Panc1 (cell line): ENCODE results near the gene KNDC1. TPM values are rescaled to one million over a fixed set of nuclear protein-coding genes. Genes with fewer than 3 reads are reported as not detected.

ENCODE experiments used
- ATAC-seq: fragments of 200-7000 bp; cut with Tn5 transposase; 2 replicates; pipeline ENCODE4 v1.9.1; 2020; ENCODE audit warnings: mild to moderate bottlenecking, moderate library complexity
- BruUV-seq: library from RNA; stranded (reverse); fragments of 400-500 nt; replicated peaks from 2 replicates; lab custom pipeline; 2021; lab: Mats Ljungman, UMichigan
- CTCF ChIA-PET: fragments of 300-600 bp; sonication (Branson Sonifier 250); formaldehyde crosslinking; loops from one replicate; lab custom pipeline; 2022; ENCODE audit warnings: antibody characterized with exemption; lab: Charles Lee
- POLR2A ChIA-PET: fragments of 300-600 bp; sonication (Branson Sonifier 250); formaldehyde crosslinking; loops from one replicate; lab custom pipeline; 2022; ENCODE audit warnings: antibody characterized with exemption; lab: Charles Lee
- DNase-seq: peaks from one replicate; pipeline ENCODE4 v3.0.0-alpha.2; 2010; ENCODE audit warnings: low read depth, low spot score
- H3K27ac ChIP-seq: 2 replicates; pipeline ENCODE4 v1.5.1; 2011; ENCODE audit warnings: mild to moderate bottlenecking, low read length, inconsistent platforms
- H3K27me3 ChIP-seq: fragments of 200-500 bp; sonication (Bioruptor generic); 2 replicates; pipeline ENCODE4 v1.6.0; 2014; ENCODE audit warnings: low read length, inconsistent platforms; ENCODE audit not compliant: control insufficient read depth, insufficient read depth
- H3K36me3 ChIP-seq: fragments of 200-500 bp; sonication (Bioruptor generic); 2 replicates; pipeline ENCODE4 v1.5.1; 2014; ENCODE audit warnings: inconsistent platforms, mild to moderate bottlenecking, low read length, moderate library complexity; ENCODE audit not compliant: control insufficient read depth, insufficient read depth
- H3K4me1 ChIP-seq: 2 replicates; pipeline ENCODE4 v1.5.1; 2011; ENCODE audit warnings: inconsistent platforms, mild to moderate bottlenecking, low read length, moderate library complexity; ENCODE audit not compliant: control insufficient read depth, insufficient read depth
- H3K4me3 ChIP-seq, 2 experiments: 2 replicates each; pipeline ENCODE4 v1.5.1; 2011 to 2012; ENCODE audit warnings: low read depth in 2 of 2, low read length in 2 of 2, mild to moderate bottlenecking in 2 of 2, inconsistent platforms in 1 of 2, moderate library complexity in 1 of 2
- H3K9me3 ChIP-seq: fragments of 200-500 bp; sonication (Bioruptor generic); 2 replicates; pipeline ENCODE4 v1.5.1; 2014; ENCODE audit warnings: low read depth, mild to moderate bottlenecking, inconsistent platforms, low read length, moderate library complexity; ENCODE audit not compliant: control insufficient read depth, insufficient read depth
- POLR2AphosphoS5 ChIP-seq: IDR thresholded peaks from 2 replicates; pipeline ENCODE4 v1.6.1; 2012; ENCODE audit warnings: mild to moderate bottlenecking, low read depth, low read length, moderate library complexity
- REST ChIP-seq, 2 experiments: IDR thresholded peaks; 2 replicates each; pipeline ENCODE4 v1.6.1; 2011 to 2012; ENCODE audit warnings: low read depth in 2 of 2, control low read depth in 1 of 2, low read length in 1 of 2, mild to moderate bottlenecking in 1 of 2, moderate library complexity in 1 of 2; ENCODE audit not compliant: insufficient read depth in 1 of 2
- SIN3A ChIP-seq: IDR thresholded peaks from 2 replicates; pipeline ENCODE4 v1.6.1; 2012; ENCODE audit warnings: low read depth, mild to moderate bottlenecking, low read length, moderate library complexity, borderline replicate concordance; ENCODE audit not compliant: insufficient read depth
- TCF7L2 ChIP-seq: IDR thresholded peaks from 2 replicates; pipeline ENCODE4 v1.6.1; 2011; ENCODE audit warnings: mild to moderate bottlenecking, low read depth, low read length, inconsistent platforms
- in situ Hi-C: cut with HindIII; loops from 2 replicates; pipeline ENCODE4 v1.10.0; 2016; ENCODE audit warnings: low sequenced_read_pairs, low pct_unique_long_range_greater_than_20kb
- intact Hi-C: fragments of 100-400 bp; cut with micrococcal nuclease; formaldehyde crosslinking; loops from one replicate; pipeline ENCODE4 v1.10.0; 2022; ENCODE audit not compliant: unreplicated experiment
- total RNA-seq: library from RNA; stranded (reverse); gene quantifications from one replicate; pipeline ENCODE4 v1.2.1, GENCODE V29; 2021; ENCODE audit not compliant: unreplicated experiment
- TF ChIP-seq, protein P1 (sequence below): fragments of 450-650 bp; IDR thresholded peaks from 2 replicates; pipeline ENCODE4 v1.5.1; 2017; ENCODE audit warnings: mild to moderate bottlenecking

KNDC1 gene
- total RNA-seq, 1 experiment from 2014 or later = 2.6 TPM

GRCh38 chr10:133235932-133236331, 75.9 kb downstream of the KNDC1 start:
- ATAC-seq = no peak
- no peak for DNase-seq
- no peak overlapping the region for H3K4me3 ChIP-seq
- BruUV-seq = no TSS peak
- CTCF ChIA-PET = interaction anchor here (0.7 kb wide), 1 partner anchor 130 kb away, joined by 3 read pairs; no protein-coding TSS in a partner anchor
- H3K27me3 ChIP-seq = peaks cover 4% of the 10 kb centered on the region; the same call in 1 of the 2 replicates
- no peaks in the 10 kb centered on the region for H3K4me1 ChIP-seq
- TF ChIP-seq, protein P1, sequence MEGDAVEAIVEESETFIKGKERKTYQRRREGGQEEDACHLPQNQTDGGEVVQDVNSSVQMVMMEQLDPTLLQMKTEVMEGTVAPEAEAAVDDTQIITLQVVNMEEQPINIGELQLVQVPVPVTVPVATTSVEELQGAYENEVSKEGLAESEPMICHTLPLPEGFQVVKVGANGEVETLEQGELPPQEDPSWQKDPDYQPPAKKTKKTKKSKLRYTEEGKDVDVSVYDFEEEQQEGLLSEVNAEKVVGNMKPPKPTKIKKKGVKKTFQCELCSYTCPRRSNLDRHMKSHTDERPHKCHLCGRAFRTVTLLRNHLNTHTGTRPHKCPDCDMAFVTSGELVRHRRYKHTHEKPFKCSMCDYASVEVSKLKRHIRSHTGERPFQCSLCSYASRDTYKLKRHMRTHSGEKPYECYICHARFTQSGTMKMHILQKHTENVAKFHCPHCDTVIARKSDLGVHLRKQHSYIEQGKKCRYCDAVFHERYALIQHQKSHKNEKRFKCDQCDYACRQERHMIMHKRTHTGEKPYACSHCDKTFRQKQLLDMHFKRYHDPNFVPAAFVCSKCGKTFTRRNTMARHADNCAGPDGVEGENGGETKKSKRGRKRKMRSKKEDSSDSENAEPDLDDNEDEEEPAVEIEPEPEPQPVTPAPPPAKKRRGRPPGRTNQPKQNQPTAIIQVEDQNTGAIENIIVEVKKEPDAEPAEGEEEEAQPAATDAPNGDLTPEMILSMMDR = no peak
- TF ChIP-seq SIN3A (no peak), POLR2AphosphoS5 (no peak), TCF7L2 (no peak), REST (IDR thresholded peaks at IDR 0.05; ENCODE audit: insufficient read depth in 1 of 2, low read depth in 2 of 2, low read length in 1 of 2) (no peak)
- no peaks in the 10 kb centered on the region for H3K9me3 ChIP-seq
- intact Hi-C loops (no loop called here), in situ Hi-C loops (no loop called here)
- no peak overlapping the region for H3K27ac ChIP-seq
- POLR2A ChIA-PET = no interaction called here
- H3K36me3 ChIP-seq = no peaks in the 10 kb centered on the region

- H3K4me1 ChIP-seq = no peaks in the 10 kb centered on the region
- peak overlapping the region; percentile 26 to 36 for H3K4me3 ChIP-seq
- DNase-seq (no peak), ATAC-seq (peak; percentile 69)
- in situ Hi-C loops = no loop called here
- intact Hi-C loops = no loop called here
- no peaks in the 10 kb centered on the region for H3K9me3 ChIP-seq
- TF ChIP-seq, protein P1 = no peak
- ChIA-PET POLR2A (no interaction called here), CTCF (no interaction called here)
- H3K27me3 ChIP-seq = peaks cover 4% of the 10 kb centered on the region; the same call in 1 of the 2 replicates
- BruUV-seq = no TSS peak
- H3K36me3 ChIP-seq = no peaks in the 10 kb centered on the region
- no peak overlapping the region for H3K27ac ChIP-seq
These were observed 76.6 kb downstream of the KNDC1 start for GRCh38 chr10:133236401-133237240.
